Measurements from ENCODE around the gene PTGIS.

PTGIS gene

DNA sequence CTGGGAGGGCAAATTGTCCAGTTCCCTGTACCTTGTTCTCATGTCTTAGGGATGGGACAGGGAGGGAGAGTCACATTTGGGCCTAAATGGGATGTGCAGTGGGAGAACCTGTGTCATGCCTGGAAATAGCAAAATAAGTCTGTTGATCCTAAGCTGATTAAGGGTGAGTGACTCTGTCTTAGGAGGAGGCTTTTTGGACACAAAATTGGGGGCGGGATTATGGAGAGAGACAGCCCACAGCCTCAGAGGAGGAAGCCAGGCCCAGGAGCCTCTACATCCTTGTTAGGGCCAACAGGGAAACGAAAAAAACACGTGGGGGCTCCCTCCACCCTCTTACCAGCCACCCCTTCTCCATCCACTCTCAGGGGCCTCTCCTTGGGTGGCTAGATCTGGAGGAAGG lies 87.7 kb downstream of the PTGIS start:
- TF ChIP-seq, protein P1, sequence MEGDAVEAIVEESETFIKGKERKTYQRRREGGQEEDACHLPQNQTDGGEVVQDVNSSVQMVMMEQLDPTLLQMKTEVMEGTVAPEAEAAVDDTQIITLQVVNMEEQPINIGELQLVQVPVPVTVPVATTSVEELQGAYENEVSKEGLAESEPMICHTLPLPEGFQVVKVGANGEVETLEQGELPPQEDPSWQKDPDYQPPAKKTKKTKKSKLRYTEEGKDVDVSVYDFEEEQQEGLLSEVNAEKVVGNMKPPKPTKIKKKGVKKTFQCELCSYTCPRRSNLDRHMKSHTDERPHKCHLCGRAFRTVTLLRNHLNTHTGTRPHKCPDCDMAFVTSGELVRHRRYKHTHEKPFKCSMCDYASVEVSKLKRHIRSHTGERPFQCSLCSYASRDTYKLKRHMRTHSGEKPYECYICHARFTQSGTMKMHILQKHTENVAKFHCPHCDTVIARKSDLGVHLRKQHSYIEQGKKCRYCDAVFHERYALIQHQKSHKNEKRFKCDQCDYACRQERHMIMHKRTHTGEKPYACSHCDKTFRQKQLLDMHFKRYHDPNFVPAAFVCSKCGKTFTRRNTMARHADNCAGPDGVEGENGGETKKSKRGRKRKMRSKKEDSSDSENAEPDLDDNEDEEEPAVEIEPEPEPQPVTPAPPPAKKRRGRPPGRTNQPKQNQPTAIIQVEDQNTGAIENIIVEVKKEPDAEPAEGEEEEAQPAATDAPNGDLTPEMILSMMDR (IDR thresholded peaks at IDR 0.05): no peak
- no peak for TF ChIP-seq ZFX (IDR thresholded peaks at IDR 0.05; ENCODE audit: borderline replicate concordance)
- no peak overlapping the region for H3K27ac ChIP-seq

DNA sequence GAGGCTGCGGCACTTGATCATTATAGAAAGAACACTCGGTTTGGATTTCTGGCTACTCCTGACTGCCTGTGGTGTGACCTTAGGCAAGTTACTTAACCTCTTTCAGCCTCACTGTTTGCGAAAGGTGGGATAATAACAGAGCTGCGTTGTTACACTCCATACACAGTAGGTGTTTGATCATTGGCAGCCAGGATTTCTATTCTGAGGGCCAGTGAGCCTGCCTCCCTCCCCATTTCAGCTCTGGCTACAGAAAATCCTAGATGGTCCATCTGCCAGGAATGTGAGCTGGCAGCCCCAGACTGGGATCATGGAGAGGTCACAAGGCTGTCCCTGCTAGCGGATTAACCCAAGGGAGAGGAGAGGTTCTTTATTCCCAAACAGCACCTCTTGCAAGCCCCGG lies 88.2 kb downstream of the PTGIS start:
- no peak overlapping the region for H3K27ac ChIP-seq
- no peak for TF ChIP-seq ZFX (IDR thresholded peaks at IDR 0.05; ENCODE audit: borderline replicate concordance)
- TF ChIP-seq, protein P1 (IDR thresholded peaks at IDR 0.05): no peak

DNA sequence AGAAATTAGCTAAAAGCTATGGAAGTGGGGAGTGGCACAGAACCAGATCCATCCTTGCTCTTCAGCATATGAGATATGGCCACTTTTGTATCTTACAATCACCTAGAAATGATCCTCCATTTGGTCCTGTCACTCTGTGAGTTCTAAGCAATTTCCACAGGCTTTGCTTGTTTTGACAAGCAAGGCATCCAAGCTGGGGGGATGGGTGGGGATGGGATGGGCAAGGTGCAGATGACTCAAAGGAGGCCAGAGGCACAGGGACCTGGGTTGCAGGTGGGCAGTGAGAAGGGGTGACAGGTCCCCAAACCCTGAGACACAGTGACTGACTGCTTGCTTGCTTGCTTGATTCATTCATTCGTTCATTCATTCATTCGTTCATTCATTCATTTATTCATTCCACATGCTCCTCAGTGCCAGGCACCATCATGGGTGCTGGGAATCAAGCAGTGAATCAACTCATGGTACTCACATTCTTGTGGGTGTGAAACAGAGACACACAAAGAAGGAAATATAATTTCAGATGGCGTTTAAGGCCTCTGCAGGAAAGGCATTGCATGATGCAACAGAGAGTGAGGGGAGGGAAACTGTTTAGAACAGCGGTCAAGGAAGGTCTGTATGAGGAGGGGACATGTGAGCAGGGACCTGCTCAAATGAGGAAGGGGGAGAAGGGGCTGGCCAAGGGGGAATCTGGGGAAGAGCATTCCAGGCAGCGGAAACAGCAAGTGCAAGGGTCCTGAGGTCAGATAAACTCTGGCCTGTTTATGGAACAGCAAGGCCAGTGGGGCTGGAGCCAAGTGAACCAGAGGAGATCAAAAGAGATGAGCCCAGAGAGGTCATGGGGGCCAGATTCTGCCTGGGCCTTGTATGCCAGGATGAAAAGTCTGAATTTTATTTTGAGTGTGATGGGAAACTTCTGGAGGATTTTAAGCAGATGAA lies 88.9 kb downstream of the PTGIS start:
- TF ChIP-seq, protein P1 (IDR thresholded peaks at IDR 0.05): no peak
- no peak for TF ChIP-seq ZFX (IDR thresholded peaks at IDR 0.05; ENCODE audit: borderline replicate concordance)
- no peak overlapping the region for H3K27ac ChIP-seq

DNA sequence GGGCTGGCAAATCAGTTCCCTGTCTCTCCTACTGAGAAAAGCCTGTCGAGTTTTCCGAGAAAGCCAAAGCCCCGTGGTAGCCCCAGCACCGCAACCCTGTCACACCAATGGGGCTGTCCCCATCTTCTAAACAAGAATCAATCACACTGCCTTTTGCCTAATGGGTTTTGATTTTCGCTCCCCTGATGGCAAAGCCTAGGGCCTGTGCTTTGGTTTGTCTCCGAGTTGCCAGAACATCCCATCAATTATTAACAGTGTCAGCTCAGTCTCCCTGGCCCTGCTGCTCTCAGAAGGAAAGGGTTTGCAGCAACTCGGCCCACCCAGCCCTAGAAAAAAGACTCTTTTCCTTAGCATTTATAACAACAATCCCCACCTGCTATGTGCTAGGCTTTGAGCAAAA lies 89.7 kb downstream of the PTGIS start:
- TF ChIP-seq, protein P1 (IDR thresholded peaks at IDR 0.05): no peak
- no peak for TF ChIP-seq ZFX (IDR thresholded peaks at IDR 0.05; ENCODE audit: borderline replicate concordance)
- no peak overlapping the region for H3K27ac ChIP-seq

DNA sequence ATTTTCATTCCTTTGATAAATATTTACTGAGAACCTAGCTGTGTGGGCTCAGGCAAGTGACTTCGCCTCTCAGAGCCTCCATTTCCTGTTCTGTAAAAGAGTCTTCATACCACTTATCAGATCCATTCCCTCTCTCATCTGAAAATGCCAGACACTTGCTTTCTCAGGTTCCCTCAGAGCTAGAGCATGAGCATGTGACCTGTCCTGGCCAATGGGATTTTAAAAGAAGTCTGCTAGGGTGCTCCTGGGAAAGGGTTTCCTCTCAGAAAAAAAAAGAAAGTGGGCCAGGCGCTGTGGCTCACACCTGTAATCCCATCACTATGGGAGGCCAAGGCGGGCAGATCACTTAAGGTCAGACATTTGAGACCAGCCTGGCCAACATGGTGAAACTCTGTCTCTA lies 90.7 kb downstream of the PTGIS start:
- TF ChIP-seq, protein P1 (IDR thresholded peaks at IDR 0.05): no peak
- TF ChIP-seq ZFX (IDR thresholded peaks at IDR 0.05; ENCODE audit: borderline replicate concordance): no peak
- H3K27ac ChIP-seq: no peak overlapping the region

DNA sequence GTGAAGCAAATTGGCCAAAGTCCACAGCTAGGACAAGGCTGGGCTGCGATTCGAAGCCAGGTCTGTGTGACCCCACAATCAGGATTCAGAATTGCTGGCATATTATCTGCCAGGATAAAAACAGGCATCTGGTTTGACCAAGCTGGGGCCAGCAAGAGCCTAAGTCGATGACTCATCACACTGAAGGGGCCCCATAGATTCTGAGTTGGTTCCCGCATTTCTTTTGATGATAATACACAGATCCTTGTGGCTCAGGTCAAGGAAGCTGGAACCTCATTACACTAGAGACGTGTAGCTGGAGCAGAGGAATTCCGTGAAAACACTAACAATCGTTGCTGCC lies 92.0 kb downstream of the PTGIS start:
- TF ChIP-seq, protein P1 (IDR thresholded peaks at IDR 0.05): no peak
- TF ChIP-seq ZFX (IDR thresholded peaks at IDR 0.05; ENCODE audit: borderline replicate concordance): no peak
- no peak overlapping the region for H3K27ac ChIP-seq

DNA sequence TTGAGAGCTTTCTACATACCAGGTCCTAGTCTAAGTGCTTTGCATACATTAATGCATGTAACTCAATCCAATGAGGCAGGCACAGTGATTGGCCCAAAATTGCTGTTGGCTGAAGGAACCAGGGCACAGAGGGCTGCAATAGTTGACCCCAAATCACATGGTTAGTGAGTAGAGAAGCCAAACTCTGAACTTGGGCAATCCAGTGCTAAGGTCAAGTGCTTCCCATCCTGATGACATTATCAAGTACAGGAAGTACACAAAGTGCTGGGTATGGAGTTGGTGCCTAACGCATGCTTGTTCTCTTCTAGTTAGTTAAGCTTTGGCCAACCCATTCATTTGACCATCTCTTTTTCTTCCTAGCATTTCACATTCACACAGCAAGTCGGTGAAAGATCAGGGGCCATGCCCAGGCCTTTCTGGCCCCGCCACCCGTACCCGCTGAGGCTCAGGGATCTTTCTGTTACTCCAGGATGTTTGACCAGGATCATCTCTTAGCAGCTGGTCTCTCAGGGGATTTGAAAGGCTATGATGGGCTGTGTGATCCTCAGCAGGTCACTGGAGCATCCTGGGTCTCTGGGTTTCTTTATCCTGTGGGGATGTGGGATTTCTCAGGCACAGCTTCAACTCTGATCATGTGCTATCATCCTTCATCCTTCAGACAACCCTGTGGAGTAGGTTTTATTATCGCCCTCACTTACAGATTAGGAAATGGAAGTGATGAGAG lies 92.5 kb downstream of the PTGIS start:
- TF ChIP-seq, protein P1 (IDR thresholded peaks at IDR 0.05): no peak
- TF ChIP-seq ZFX (IDR thresholded peaks at IDR 0.05; ENCODE audit: borderline replicate concordance): no peak

More for the DNA sequence above, 92.5 kb downstream of the PTGIS start:
- H3K27ac ChIP-seq: no peak overlapping the region

Data from 22Rv1 (cell line).